SK-N-MC (cell line): ENCODE results near the gene ASTN2.

ENCODE experiments used
- EZH2 ChIP-seq: fragments of 200-600 bp; sonication (generic); IDR thresholded peaks from one replicate; pipeline ENCODE4 v1.6.1; 2017; ENCODE audit warnings: antibody characterized with exemption
- FOXP2 ChIP-seq: optimal IDR thresholded peaks from 2 replicates; pipeline ENCODE3; 2011; ENCODE audit warnings: mild to moderate bottlenecking, moderate library complexity; ENCODE audit not compliant: insufficient read depth; ENCODE audit errors: extremely low read length, control extremely low read depth
- POLR2AphosphoS5 ChIP-seq: IDR thresholded peaks from 2 replicates; pipeline ENCODE4 v1.6.1; 2012; ENCODE audit warnings: mild to moderate bottlenecking, low read depth, low read length, borderline replicate concordance

DNA sequence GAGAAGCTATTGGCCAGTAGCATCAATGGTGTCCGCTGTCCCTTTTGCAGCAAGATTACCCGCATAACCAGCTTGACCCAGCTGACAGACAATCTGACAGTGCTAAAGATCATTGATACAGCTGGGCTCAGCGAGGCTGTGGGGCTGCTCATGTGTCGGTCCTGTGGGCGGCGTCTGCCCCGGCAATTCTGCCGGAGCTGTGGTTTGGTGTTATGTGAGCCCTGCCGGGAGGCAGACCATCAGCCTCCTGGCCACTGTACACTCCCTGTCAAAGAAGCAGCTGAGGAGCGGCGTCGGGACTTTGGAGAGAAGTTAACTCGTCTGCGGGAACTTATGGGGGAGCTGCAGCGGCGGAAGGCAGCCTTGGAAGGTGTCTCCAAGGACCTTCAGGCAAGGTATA lies 717.0 kb downstream of the ASTN2 start:
- no peak for TF ChIP-seq POLR2AphosphoS5
- no peak for TF ChIP-seq FOXP2
- no peak for TF ChIP-seq EZH2
